Activated T-cell treated with anti-CD3 and anti-CD28 coated beads, Interleukin-2, amount 50 U/mL, for 72 hours (primary cell): ENCODE measurements around the gene OR2V1. TPM values are rescaled to one million over a fixed set of nuclear protein-coding genes. Genes with fewer than 3 reads are reported as not detected.

Source experiments
- ATAC-seq, 2 donors: fragments of 150-1000 bp; cut with Tn5 transposase; replicated peaks in 1 of 2; 2 replicates each; pipeline ENCODE4 v1.10.0; 2021; ENCODE audit warnings: moderate library complexity in 2 of 2, mild to moderate bottlenecking in 1 of 2
- DNase-seq, 2 donors: peaks; one replicate each; pipeline ENCODE4 v3.0.0; 2021 to 2022; ENCODE audit warnings: mixed read lengths in 1 of 2
- H3K27ac Mint-ChIP-seq: one replicate; pipeline ENCODE4 v1.8.0; 2022; ENCODE audit warnings: mild to moderate bottlenecking, moderate library complexity, mixed read lengths
- H3K27me3 Mint-ChIP-seq: one replicate; pipeline ENCODE4 v1.8.0; 2022; ENCODE audit warnings: low read depth, mixed read lengths
- H3K36me3 Mint-ChIP-seq, 2 donors: one replicate each; pipeline ENCODE4 v1.8.0; 2022; ENCODE audit warnings: mixed read lengths in 2 of 2, mild to moderate bottlenecking in 1 of 2; ENCODE audit not compliant: insufficient read depth in 2 of 2
- H3K4me1 Mint-ChIP-seq: one replicate; pipeline ENCODE4 v1.8.0; 2022; ENCODE audit warnings: low read depth, mixed read lengths
- H3K4me3 Mint-ChIP-seq, 2 donors: one replicate each; pipeline ENCODE4 v1.8.0; 2022; ENCODE audit warnings: mild to moderate bottlenecking in 2 of 2, mixed read lengths in 2 of 2, moderate library complexity in 2 of 2
- H3K9me3 Mint-ChIP-seq, 2 donors: one replicate each; pipeline ENCODE4 v1.8.0; 2022; ENCODE audit warnings: mixed read lengths in 2 of 2
- total RNA-seq, 2 donors: library from RNA; stranded (reverse); gene quantifications; one replicate each; pipeline ENCODE4 v1.2.3, GENCODE V29; 2022

The OR2V1 gene
- total RNA-seq, 2 donors from 2014 or later = not detected

DNA sequence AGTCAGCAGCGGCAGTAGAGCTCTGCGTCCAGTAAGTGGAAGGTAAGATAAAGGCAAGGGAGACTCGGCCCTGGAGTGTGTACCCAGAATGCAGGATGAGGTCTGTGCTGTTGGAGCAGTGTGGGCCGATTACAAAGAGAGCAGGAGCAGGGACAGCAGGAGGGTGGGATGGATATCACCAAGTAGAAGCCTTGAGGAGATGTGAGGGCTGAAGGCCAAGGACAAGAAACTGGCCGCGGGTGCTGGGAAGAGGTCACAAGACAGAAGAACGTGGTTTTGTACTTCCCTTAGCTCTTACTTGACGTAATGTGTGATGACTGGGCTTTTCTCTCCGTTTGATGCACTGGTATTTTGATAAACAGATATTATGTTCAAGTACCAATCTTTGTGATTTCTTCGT lies 43.7 kb downstream of the OR2V1 start:
- no peak for DNase-seq
- ATAC-seq = no peak
- Mint-ChIP-seq H3K27ac (no peak overlapping the region), H3K4me3 (no peak overlapping the region), H3K36me3 (no peaks in the 10 kb centered on the region), H3K9me3 (no peaks in the 10 kb centered on the region), H3K4me1 (no peaks in the 10 kb centered on the region), H3K27me3 (peaks cover 50% of the 10 kb centered on the region)

DNA sequence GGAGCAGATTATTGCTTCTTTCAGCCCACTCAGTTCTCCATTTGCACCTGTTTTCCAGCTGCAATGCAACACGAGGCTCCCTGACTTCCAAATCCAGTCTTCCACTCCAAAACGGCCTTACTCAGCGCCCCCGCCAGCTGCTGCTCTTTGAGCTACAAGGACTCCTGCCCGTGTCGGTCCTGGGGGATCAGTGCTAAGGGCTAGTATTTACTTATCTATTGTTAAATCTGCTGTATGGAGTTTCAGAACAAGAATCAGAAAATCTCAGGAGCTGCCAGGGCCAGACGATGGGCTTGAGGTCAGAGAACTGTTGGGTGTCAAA lies 44.1 kb downstream of the OR2V1 start:
- H3K4me1 Mint-ChIP-seq = no peaks in the 10 kb centered on the region
- DNase-seq (no peak), ATAC-seq (no peak)
- H3K9me3 Mint-ChIP-seq = no peaks in the 10 kb centered on the region
- peaks cover 52% of the 10 kb centered on the region for H3K27me3 Mint-ChIP-seq
- H3K36me3 Mint-ChIP-seq = no peaks in the 10 kb centered on the region
- H3K27ac Mint-ChIP-seq = no peak overlapping the region
- no peak overlapping the region for H3K4me3 Mint-ChIP-seq

DNA sequence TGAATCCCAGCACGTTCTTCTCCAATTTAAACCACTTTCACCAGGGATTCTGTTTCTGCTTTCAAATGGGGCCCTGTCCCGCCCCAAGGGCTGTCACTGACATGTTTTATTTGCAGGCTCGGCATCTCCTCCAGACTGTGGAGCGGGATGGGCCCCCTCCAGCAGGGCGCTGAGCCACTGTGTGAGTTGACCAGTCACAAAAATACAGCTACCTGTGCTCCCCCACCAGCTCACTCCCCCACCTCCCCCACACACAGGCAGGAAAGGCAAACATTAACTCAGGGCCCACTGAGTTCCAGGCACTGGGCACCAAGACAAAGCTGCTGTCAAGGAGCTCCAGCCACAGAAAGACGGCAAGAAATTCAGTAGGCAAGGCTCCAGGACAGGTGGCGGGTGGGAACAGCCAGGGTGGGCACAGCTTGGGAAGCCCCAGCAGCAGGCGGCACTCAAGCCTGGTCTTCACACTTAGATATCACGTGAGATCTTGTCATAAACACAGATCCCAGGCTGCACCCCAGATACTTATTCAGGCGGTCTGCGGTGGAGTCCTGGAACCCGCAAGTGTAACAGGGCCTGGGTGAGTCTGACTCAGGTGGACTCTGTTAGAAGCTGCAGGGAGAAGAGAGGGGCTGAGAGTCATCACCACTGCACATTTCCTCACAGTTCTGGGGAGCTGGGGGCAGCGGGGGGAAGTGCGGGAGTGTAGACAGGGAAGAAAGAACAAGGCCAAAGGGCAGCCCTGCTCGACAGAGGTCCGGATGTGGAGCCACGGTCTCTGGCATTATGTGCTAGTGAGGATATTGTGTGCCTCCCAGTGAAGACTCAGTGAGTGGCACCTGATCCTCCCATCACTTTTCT lies 44.7 kb downstream of the OR2V1 start:
- no peaks in the 10 kb centered on the region for H3K36me3 Mint-ChIP-seq
- ATAC-seq (no peak), DNase-seq (no peak)
- H3K4me1 Mint-ChIP-seq = no peaks in the 10 kb centered on the region
- peaks cover 57% of the 10 kb centered on the region for H3K27me3 Mint-ChIP-seq
- H3K27ac Mint-ChIP-seq = no peak overlapping the region
- no peak overlapping the region for H3K4me3 Mint-ChIP-seq
- H3K9me3 Mint-ChIP-seq = no peaks in the 10 kb centered on the region

DNA sequence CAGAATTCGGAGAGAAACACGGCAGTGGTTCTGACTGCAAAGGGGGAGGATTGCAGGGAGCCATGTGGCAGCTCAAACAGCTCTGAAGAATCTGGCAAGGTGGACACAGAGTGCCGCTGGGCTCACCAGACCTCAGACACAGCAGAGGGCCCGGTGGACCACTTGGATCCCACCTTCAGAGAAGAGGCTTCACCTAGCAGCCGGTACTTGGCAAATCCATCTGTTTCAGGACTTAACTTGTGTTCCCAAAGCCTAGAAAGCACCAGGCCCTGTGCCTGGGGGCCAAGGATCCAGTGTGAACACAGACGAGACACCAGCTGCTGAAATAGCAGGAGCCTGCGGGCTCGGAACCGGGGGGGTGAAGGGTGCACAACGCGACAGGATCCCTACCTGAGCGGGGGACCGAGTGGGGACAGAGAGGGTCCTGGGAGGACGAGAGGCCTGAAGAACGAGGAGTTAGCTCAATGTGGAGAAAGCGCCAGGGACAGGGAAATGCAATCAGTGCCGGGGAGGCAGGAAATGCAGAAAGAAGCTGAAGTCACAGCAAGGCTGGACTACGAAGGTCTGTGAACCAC lies 46.3 kb downstream of the OR2V1 start:
- ATAC-seq = no peak

DNA sequence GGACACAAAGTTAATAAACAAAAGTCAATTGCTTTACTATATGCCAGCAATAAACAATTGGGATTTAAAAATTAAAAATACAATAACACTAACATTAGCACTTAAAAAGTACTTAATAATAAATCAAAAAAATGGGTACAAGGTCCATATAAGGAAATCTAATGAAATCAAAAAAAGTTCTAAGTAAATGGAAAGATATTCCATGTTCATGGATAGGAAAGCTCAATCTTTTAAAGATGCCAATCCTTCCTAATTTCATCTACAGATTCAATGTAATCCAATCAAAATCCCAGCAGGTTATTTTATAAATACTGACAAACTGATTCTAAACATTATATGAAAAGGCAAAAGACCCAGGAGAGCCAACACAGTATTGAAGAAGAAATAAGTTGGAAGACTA lies 49.0 kb downstream of the OR2V1 start:
- no peak for ATAC-seq
- Mint-ChIP-seq H3K9me3 (no peaks in the 10 kb centered on the region), H3K4me1 (no peaks in the 10 kb centered on the region), H3K4me3 (no peak overlapping the region), H3K36me3 (no peaks in the 10 kb centered on the region), H3K27me3 (peaks cover 61% of the 10 kb centered on the region), H3K27ac (no peak overlapping the region)
- no peak for DNase-seq

More for the DNA sequence above, 46.3 kb downstream of the OR2V1 start:
- Mint-ChIP-seq H3K27me3 (peaks cover 57% of the 10 kb centered on the region), H3K27ac (no peak overlapping the region), H3K36me3 (no peaks in the 10 kb centered on the region), H3K4me3 (no peak overlapping the region), H3K9me3 (no peaks in the 10 kb centered on the region), H3K4me1 (no peaks in the 10 kb centered on the region)
- no peak for DNase-seq

DNA sequence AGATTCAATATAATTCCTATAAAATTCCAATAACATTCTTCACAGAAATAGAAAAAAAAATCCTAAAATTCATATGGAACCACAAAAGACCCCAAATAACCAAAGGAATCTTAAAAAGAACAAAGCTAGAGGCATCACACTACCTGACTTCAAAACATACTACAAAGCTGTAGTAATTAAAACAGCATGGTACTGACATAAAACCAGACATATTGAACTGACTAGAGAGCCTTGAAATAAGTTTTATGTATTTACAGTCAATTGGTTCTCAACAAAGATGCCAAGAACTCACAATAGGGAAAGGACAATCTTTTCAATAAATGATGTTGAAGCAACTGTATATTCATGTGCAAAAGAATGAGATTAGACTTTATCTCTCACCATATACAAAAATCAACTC lies 54.0 kb downstream of the OR2V1 start:
- no peak for DNase-seq
- ATAC-seq = no peak
- Mint-ChIP-seq H3K27me3 (peaks cover 20% of the 10 kb centered on the region), H3K9me3 (peaks cover 0 to 2% of the 10 kb centered on the region in 2 donors), H3K27ac (no peak overlapping the region), H3K4me1 (no peaks in the 10 kb centered on the region), H3K36me3 (no peaks in the 10 kb centered on the region), H3K4me3 (no peak overlapping the region)

Other genes starting within 250 kb of the OR2V1 start
- gene BTNL8, start 232.0 kb downstream of the OR2V1 start, total RNA-seq = 1 to 10 TPM in 1 of 2 donors, under 1 TPM in 1; 0.74 to 1.2 TPM
- under 1 TPM; 0.10 to 0.16 TPM for gene BTNL3, start 142.3 kb downstream of the OR2V1 start, total RNA-seq
- under 1 TPM in 1 of 2 donors, not detected in 1; 0.55 TPM for gene BTNL9, start 90.9 kb downstream of the OR2V1 start, total RNA-seq
- not detected for gene OR2V2, start 16.4 kb upstream of the OR2V1 start, total RNA-seq
- 1 to 10 TPM; 2.4 to 2.9 TPM for gene TRIM7, start 74.0 kb upstream of the OR2V1 start, total RNA-seq
- gene TRIM41, start 92.1 kb upstream of the OR2V1 start, total RNA-seq = 10 to 100 TPM; 42.1 to 52.1 TPM
- 1,000 to 10,000 TPM; 3,606 to 3,662 TPM for gene RACK1, start 112.7 kb upstream of the OR2V1 start, total RNA-seq
- 10 to 100 TPM; 19.2 to 22.7 TPM for gene TRIM52, start 130.0 kb upstream of the OR2V1 start, total RNA-seq
- not detected for gene OR4F3, start 236.1 kb upstream of the OR2V1 start, total RNA-seq